DND-41 (cell line): ENCODE data around the gene ACTR10.

Experiments
- CTCF ChIP-seq: IDR thresholded peaks from 2 replicates; pipeline ENCODE4 v1.5.1; 2012; ENCODE audit warnings: borderline replicate concordance, low read length, moderate library complexity, mild to moderate bottlenecking; ENCODE audit not compliant: poor library complexity, severe bottlenecking; ENCODE audit errors: extremely low read depth
- EZH2 ChIP-seq: IDR thresholded peaks from 3 replicates; pipeline ENCODE4 v1.6.1; 2012; ENCODE audit warnings: borderline replicate concordance, low read depth, mild to moderate bottlenecking, moderate library complexity, low read length, inconsistent platforms; ENCODE audit not compliant: severe bottlenecking

- TF ChIP-seq CTCF, result no peak
- no peak for TF ChIP-seq EZH2
Observed at GRCh38 chr14:58200846-58201245, 897 bp downstream of the ACTR10 start.
